ENCODE measurements around the gene CTNNA2. TPM values are rescaled to one million over a fixed set of nuclear protein-coding genes. Genes with fewer than 3 reads are reported as not detected.

CTNNA2 gene
- polyA plus RNA-seq, 2 of the 4 experiments (the other 2 are of a cell fraction): 0.50 to 0.94 TPM

DNA sequence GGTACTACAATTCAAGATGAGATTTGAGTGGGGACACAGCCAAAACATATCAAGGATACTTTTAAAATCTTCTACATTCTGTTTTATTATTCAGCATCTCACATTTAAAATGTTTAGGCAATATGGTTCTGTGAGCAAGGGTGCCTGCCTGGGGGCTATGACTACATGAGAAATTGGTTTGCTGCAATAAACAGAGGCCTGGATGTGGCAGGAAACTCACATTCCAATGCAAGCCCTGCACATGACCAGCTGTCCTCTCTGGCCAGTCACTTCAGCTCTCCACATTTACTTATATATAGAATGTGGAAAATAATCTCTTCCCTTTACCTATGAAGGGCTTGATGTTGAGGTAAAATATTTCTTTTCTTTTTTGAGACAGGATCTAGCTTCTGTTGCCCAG is 598.3 kb downstream of the CTNNA2 start:
- Histone ChIP-seq H3K9me3 (peaks cover 12% of the 10 kb centered on the region; the same call in 2 of the 3 replicates), H3K4me2 (no peak overlapping the region), H3K4me1 (no peaks in the 10 kb centered on the region), H3K4me3 (no peak overlapping the region), H3K27ac (no peak overlapping the region)
- TF ChIP-seq SREBF2 (IDR thresholded peaks at IDR 0.05): no peak
- no peak for TF ChIP-seq ZC3H11A (IDR thresholded peaks at IDR 0.05)
- TF ChIP-seq HDAC2 (IDR thresholded peaks at IDR 0.05): no peak
- TF ChIP-seq MAX (IDR thresholded peaks at IDR 0.05): no peak
- no peak for TF ChIP-seq POLR2AphosphoS2 (conservative IDR thresholded peaks at IDR 0.05; ENCODE audit: low read length)
- TF ChIP-seq PHF8 (IDR thresholded peaks at IDR 0.05; ENCODE audit: borderline replicate concordance, low read depth): no peak
- no peak for TF ChIP-seq HEYL (CRISPR knock-in tag; IDR thresholded peaks at IDR 0.05)
- TF ChIP-seq CBX2 (IDR thresholded peaks at IDR 0.05; ENCODE audit: borderline replicate concordance, low read depth): no peak
- no peak for TF ChIP-seq CBX8 (IDR thresholded peaks at IDR 0.05)
- TF ChIP-seq, protein P1, sequence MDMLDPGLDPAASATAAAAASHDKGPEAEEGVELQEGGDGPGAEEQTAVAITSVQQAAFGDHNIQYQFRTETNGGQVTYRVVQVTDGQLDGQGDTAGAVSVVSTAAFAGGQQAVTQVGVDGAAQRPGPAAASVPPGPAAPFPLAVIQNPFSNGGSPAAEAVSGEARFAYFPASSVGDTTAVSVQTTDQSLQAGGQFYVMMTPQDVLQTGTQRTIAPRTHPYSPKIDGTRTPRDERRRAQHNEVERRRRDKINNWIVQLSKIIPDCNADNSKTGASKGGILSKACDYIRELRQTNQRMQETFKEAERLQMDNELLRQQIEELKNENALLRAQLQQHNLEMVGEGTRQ (IDR thresholded peaks at IDR 0.05): no peak
- no peak for TF ChIP-seq BHLHE40 (IDR thresholded peaks at IDR 0.05; ENCODE audit: low read depth, low read length)
- no peak for TF ChIP-seq RFX5 (IDR thresholded peaks at IDR 0.05)
- TF ChIP-seq RARB (CRISPR knock-in tag; IDR thresholded peaks at IDR 0.05): no peak
- ChIA-PET POLR2A (no interaction called here), CTCF (no interaction called here)
- DNase-seq (ENCODE audit: low read depth in 1 of 2, low spot score in 1 of 2) (no peak), ATAC-seq (no peak), FAIRE-seq (no peak)

- CTCF ChIA-PET: no interaction called here
- 19% methylated on average over 3 of the region's 3 CpGs for WGBS (ENCODE audit: missing lambda C conversion rate)
- peaks cover 10% of the 10 kb centered on the region; the same call in 2 of the 3 replicates for H3K9me3 ChIP-seq
- no peaks in the 10 kb centered on the region for H3K4me1 ChIP-seq
- no peak for FAIRE-seq
- no peak overlapping the region for H3K4me3 ChIP-seq
- no peak for DNase-seq (ENCODE audit: low read depth in 1 of 2, low spot score in 1 of 2)
- ATAC-seq: no peak
- H3K4me2 ChIP-seq: no peak overlapping the region
- TF ChIP-seq MYC (IDR thresholded peaks at IDR 0.05; ENCODE audit: borderline replicate concordance, low read length): no peak
- TF ChIP-seq BCL3 (IDR thresholded peaks at IDR 0.05): no peak
- no peak for TF ChIP-seq PHF8 (IDR thresholded peaks at IDR 0.05; ENCODE audit: borderline replicate concordance, low read depth)
- no peak for TF ChIP-seq KDM1A (IDR thresholded peaks at IDR 0.05; ENCODE audit: low read depth)
- TF ChIP-seq CBX8 (IDR thresholded peaks at IDR 0.05): no peak
- POLR2A ChIA-PET: no interaction called here
- no peak overlapping the region for H3K27ac ChIP-seq
Measured at GRCh38 chr2:80112790-80113189, 599.9 kb downstream of the CTNNA2 start.

DNA sequence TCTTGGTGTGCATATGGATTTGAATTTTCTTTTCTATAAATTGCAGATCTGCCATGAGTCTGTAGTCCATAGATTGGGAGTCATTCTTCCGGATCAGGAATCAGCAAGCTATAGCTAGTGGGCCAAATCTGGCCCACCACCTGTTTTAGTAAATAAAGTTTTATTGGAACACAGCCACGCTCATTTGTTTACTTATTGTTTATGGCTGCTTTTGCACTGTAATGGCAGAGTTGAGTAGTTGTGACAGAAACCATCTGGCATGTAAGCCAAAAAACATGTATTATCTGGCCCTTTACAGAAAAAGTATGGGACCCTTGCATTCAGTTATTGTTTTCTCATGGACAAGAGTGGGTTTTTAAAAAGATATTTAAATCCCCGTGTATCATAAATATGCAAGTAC is 600.5 kb downstream of the CTNNA2 start:
- Histone ChIP-seq H3K9me3 (peaks cover 7% of the 10 kb centered on the region; the same call in 2 of the 3 replicates), H3K4me1 (no peaks in the 10 kb centered on the region), H3K4me2 (no peak overlapping the region), H3K4me3 (no peak overlapping the region), H3K27ac (no peak overlapping the region)
- FAIRE-seq (no peak), DNase-seq (ENCODE audit: low read depth in 1 of 2, low spot score in 1 of 2) (no peak), ATAC-seq (no peak)
- 20% methylated on average over 3 of the region's 3 CpGs for WGBS (ENCODE audit: missing lambda C conversion rate)
- TF ChIP-seq ZNF302 (CRISPR knock-in tag; IDR thresholded peaks at IDR 0.05) (no peak), KDM1A (IDR thresholded peaks at IDR 0.05; ENCODE audit: low read depth) (no peak), ESRRA (IDR thresholded peaks at IDR 0.05; ENCODE audit: borderline replicate concordance, low read length) (no peak), MAX (IDR thresholded peaks at IDR 0.05) (no peak), RFX5 (IDR thresholded peaks at IDR 0.05) (no peak), CBX8 (IDR thresholded peaks at IDR 0.05) (no peak), ZSCAN20 (CRISPR knock-in tag; IDR thresholded peaks at IDR 0.05) (no peak), BHLHE40 (IDR thresholded peaks at IDR 0.05; ENCODE audit: low read depth, low read length) (no peak), CTCF (IDR thresholded peaks at IDR 0.05) (no peak), EHF (CRISPR knock-in tag; IDR thresholded peaks at IDR 0.05) (no peak)
- TF ChIP-seq, protein P2, sequence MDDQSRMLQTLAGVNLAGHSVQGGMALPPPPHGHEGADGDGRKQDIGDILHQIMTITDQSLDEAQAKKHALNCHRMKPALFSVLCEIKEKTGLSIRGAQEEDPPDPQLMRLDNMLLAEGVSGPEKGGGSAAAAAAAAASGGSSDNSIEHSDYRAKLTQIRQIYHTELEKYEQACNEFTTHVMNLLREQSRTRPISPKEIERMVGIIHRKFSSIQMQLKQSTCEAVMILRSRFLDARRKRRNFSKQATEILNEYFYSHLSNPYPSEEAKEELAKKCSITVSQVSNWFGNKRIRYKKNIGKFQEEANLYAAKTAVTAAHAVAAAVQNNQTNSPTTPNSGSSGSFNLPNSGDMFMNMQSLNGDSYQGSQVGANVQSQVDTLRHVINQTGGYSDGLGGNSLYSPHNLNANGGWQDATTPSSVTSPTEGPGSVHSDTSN (IDR thresholded peaks at IDR 0.05): no peak
- POLR2A ChIA-PET: no interaction called here
- CTCF ChIA-PET: no interaction called here

All from A549 (cell line).